Esophagus muscularis mucosa (tissue), 4 donors: ENCODE results near the gene KRTAP10-10. TPM values are rescaled to one million over a fixed set of nuclear protein-coding genes. Genes with fewer than 3 reads are reported as not detected.
"Not testable (repeated sequence)": the region's sequence is repeated elsewhere in the genome, so short reads cannot be mapped to it uniquely, and the experiment has no call there.

Source experiments
- DNase-seq: peaks from one replicate; pipeline ENCODE4 v3.0.0-alpha.2; 2017; ENCODE audit errors: extremely low spot score
- H3K27ac ChIP-seq, 4 donors: fragments of 200-600 bp; sonication (generic); replicated peaks in 1 of 4; 1 replicate in 3 of 4; 2 replicates in 1 of 4; pipeline ENCODE4 v1.5.1; 2016 to 2019; ENCODE audit warnings: mild to moderate bottlenecking in 1 of 4
- H3K27me3 ChIP-seq, 4 donors: fragments of 200-600 bp; sonication (generic); one replicate each; pipeline versions ENCODE4 v1.5.1 to v1.6.0; 2016 to 2019
- H3K36me3 ChIP-seq, 4 donors: fragments of 200-600 bp; sonication (generic); one replicate each; pipeline ENCODE4 v1.5.1; 2016 to 2019
- H3K4me1 ChIP-seq, 4 donors: fragments of 200-600 bp; sonication (generic); one replicate each; pipeline ENCODE4 v1.5.1; 2016 to 2019
- H3K4me3 ChIP-seq, 4 donors: fragments of 200-600 bp; sonication (generic); 1 replicate in 2 of 4; 2 replicates in 2 of 4; pipeline ENCODE4 v1.5.1; 2016 to 2019; ENCODE audit warnings: mild to moderate bottlenecking in 4 of 4, moderate library complexity in 1 of 4
- H3K9me3 ChIP-seq, 4 donors: fragments of 200-600 bp; sonication (generic); 1 replicate in 3 of 4; 2 replicates in 1 of 4; pipeline ENCODE4 v1.5.1; 2016 to 2019
- CTCF ChIP-seq, 3 experiments: fragments of 200-600 bp in 2 of 3; fragments of 450-650 bp in 1 of 3; sonication (generic) in 2 of 3; IDR thresholded peaks; one replicate each; pipeline ENCODE4 v1.5.1; 2017 to 2019; ENCODE audit warnings: antibody characterized with exemption in 3 of 3, mild to moderate bottlenecking in 2 of 3, moderate library complexity in 1 of 3
- EP300 ChIP-seq: sonication (generic); formaldehyde crosslinking; IDR thresholded peaks from one replicate; pipeline ENCODE4 v1.6.1; 2017; ENCODE audit warnings: antibody characterized with exemption
- POLR2A ChIP-seq: fragments of 450-650 bp; IDR thresholded peaks from one replicate; pipeline ENCODE4 v1.6.1; 2017; ENCODE audit warnings: antibody characterized with exemption, moderate library complexity, mild to moderate bottlenecking, low read depth
- POLR2AphosphoS5 ChIP-seq, 2 donors: sonication (generic); formaldehyde crosslinking; IDR thresholded peaks; one replicate each; pipeline ENCODE4 v1.6.1; 2017; ENCODE audit warnings: antibody characterized with exemption in 2 of 2
- WGBS: methylation state at CpG from one replicate; pipeline ENCODE4 v1.1.5; 2018; 5-methylcytosine and 5-hydroxymethylcytosine counted together
- intact Hi-C: fragments of 100-400 bp; cut with DNase I; formaldehyde crosslinking; loops from one replicate; pipeline ENCODE4 v1.15.1; 2023
- total RNA-seq, 4 donors: library from RNA; depleted of rRNA; stranded (reverse); fragments of >200 nt; gene quantifications; one replicate each; pipeline versions ENCODE4 v1.1.0 to v1.2.1, GENCODE V29; 2016

The KRTAP10-10 gene
- total RNA-seq, 4 donors from 2014 or later: not detected

- Histone ChIP-seq H3K9me3 (peaks cover 0 to 13% (median 6%) of the 10 kb centered on the region in 4 donors), H3K27ac (no peak overlapping the region), H3K4me1 (no peaks in the 10 kb centered on the region), H3K4me3 (no peak overlapping the region), H3K36me3 (no peaks in the 10 kb centered on the region), H3K27me3 (peaks cover 0 to 40% (median 0%) of the 10 kb centered on the region in 4 donors)
- 65% methylated on average over 11 of the region's 11 CpGs for WGBS
- TF ChIP-seq POLR2A (no peak), POLR2AphosphoS5 (IDR thresholded peaks at IDR 0.05) (no peak), EP300 (no peak), CTCF (IDR thresholded peaks at IDR 0.05) (no peak)
- no peak for DNase-seq
- intact Hi-C loops: no loop called here
These were observed 21.9 kb downstream of the KRTAP10-10 start for GRCh38 chr21:44658913-44659595.

- H3K27me3 ChIP-seq: peaks cover 0 to 36% (median 0%) of the 10 kb centered on the region in 4 donors
- H3K36me3 ChIP-seq, H3K27ac ChIP-seq, DNase-seq, H3K9me3 ChIP-seq, H3K4me1 ChIP-seq, intact Hi-C loops, H3K4me3 ChIP-seq: not testable (repeated sequence)
- 64% methylated on average over 7 of the region's 7 CpGs for WGBS
These were observed 24.4 kb downstream of the KRTAP10-10 start for GRCh38 chr21:44661567-44661966.

GRCh38 chr21:44664691-44665090 lies 27.5 kb downstream of the KRTAP10-10 start:
- Histone ChIP-seq H3K27me3 (peaks cover 0 to 23% (median 0%) of the 10 kb centered on the region in 4 donors), H3K4me3 (no peak overlapping the region), H3K4me1 (no peaks in the 10 kb centered on the region), H3K27ac (no peak overlapping the region), H3K36me3 (no peaks in the 10 kb centered on the region), H3K9me3 (no peaks in the 10 kb centered on the region)
- intact Hi-C loops: no loop called here
- 85% methylated on average over 4 of the region's 5 CpGs for WGBS
- TF ChIP-seq CTCF (IDR thresholded peaks at IDR 0.05) (no peak), POLR2AphosphoS5 (IDR thresholded peaks at IDR 0.05) (no peak), POLR2A (no peak), EP300 (no peak)
- DNase-seq: no peak

- Histone ChIP-seq H3K27ac (no peak within 1 kb of the TSS), H3K9me3 (peaks cover 0 to 15% (median 11%) of the 10 kb centered on the region in 4 donors), H3K27me3 (peaks cover 0 to 36% (median 0%) of the 10 kb centered on the region in 4 donors), H3K36me3 (no peaks in the 10 kb centered on the region), H3K4me3 (no peak within 1 kb of the TSS), H3K4me1 (no peaks in the 10 kb centered on the region)
- 58% methylated on average over 3 of the region's 19 CpGs for WGBS
- no peak for DNase-seq
- TF ChIP-seq POLR2AphosphoS5 (IDR thresholded peaks at IDR 0.05): no peak
- TF ChIP-seq CTCF (IDR thresholded peaks at IDR 0.05): no peak
- no peak for TF ChIP-seq EP300
- no peak for TF ChIP-seq POLR2A
- intact Hi-C loops: no loop called here
These were observed 29.5 kb downstream of the KRTAP10-10 start, which contains the start of gene KRTAP12-2 for GRCh38 chr21:44666401-44667320. TSS of gene KRTAP12-2 (minus strand) at chr21:44666927. CDS start at chr21:44666886, 41 bp downstream.

GRCh38 chr21:44667612-44668011 lies 30.5 kb downstream of the KRTAP10-10 start:
- no peak overlapping the region for H3K4me3 ChIP-seq
- peaks cover 0 to 24% (median 19%) of the 10 kb centered on the region in 4 donors for H3K9me3 ChIP-seq
- intact Hi-C loops: no loop called here
- no peak for DNase-seq
- H3K27ac ChIP-seq: no peak overlapping the region
- peaks cover 0 to 36% (median 0%) of the 10 kb centered on the region in 4 donors for H3K27me3 ChIP-seq
- TF ChIP-seq POLR2A (no peak), EP300 (no peak), POLR2AphosphoS5 (IDR thresholded peaks at IDR 0.05) (no peak), CTCF (IDR thresholded peaks at IDR 0.05) (no peak)
- 50% methylated on average over 1 of the region's 1 CpG for WGBS
- no peaks in the 10 kb centered on the region for H3K4me1 ChIP-seq
- H3K36me3 ChIP-seq: no peaks in the 10 kb centered on the region
